Astrocyte (in vitro differentiated cells and primary cell): ENCODE data around the gene SVIL.

ENCODE experiments used
- CTCF ChIP-seq: IDR thresholded peaks from 2 replicates; pipeline ENCODE4 v1.5.1; 2011; ENCODE audit warnings: low read depth, mild to moderate bottlenecking, inconsistent platforms, low read length, moderate library complexity; ENCODE audit not compliant: insufficient read depth
- EZH2 ChIP-seq: IDR thresholded peaks from 2 replicates; pipeline ENCODE4 v1.6.1; 2012; ENCODE audit warnings: mild to moderate bottlenecking, low read length, inconsistent platforms; ENCODE audit not compliant: insufficient read depth

- no peak for TF ChIP-seq CTCF
- TF ChIP-seq EZH2: no peak
Measured at GRCh38 chr10:29628912-29629526, 5.8 kb downstream of the SVIL start.
